PC-9 (cell line): Measurements from ENCODE around the gene PPP1R11.

Experiments
- EZH2 ChIP-seq: fragments of 200-600 bp; sonication (generic); IDR thresholded peaks from 2 replicates; pipeline ENCODE4 v1.8.0; 2017; ENCODE audit warnings: antibody characterized with exemption, low read depth
- TF ChIP-seq, protein P1 (sequence below): fragments of 200-600 bp; sonication (generic); conservative IDR thresholded peaks from 2 replicates; pipeline ENCODE4 v1.6.1; 2017; ENCODE audit warnings: mixed run types, antibody characterized with exemption, mild to moderate bottlenecking, moderate library complexity

DNA sequence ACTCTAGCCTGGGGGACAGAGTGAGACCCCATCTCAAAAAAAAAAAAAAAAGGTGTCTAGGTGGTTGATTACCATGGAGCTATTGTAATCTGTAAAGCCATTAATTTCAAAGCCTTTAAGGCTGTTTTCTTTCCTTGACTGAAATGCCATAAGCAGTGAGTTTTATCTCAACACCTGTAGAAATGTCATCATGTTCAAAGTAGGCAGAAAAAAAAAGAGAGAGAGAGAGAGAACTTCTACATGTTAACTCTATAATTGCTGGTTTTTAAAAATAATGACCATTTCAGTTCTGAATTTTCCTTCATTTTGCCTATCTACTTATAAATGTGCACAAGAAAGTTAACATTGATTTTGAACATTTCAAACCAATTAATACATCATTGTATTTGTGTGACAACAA lies 35.6 kb upstream of the PPP1R11 start:
- TF ChIP-seq, protein P1, sequence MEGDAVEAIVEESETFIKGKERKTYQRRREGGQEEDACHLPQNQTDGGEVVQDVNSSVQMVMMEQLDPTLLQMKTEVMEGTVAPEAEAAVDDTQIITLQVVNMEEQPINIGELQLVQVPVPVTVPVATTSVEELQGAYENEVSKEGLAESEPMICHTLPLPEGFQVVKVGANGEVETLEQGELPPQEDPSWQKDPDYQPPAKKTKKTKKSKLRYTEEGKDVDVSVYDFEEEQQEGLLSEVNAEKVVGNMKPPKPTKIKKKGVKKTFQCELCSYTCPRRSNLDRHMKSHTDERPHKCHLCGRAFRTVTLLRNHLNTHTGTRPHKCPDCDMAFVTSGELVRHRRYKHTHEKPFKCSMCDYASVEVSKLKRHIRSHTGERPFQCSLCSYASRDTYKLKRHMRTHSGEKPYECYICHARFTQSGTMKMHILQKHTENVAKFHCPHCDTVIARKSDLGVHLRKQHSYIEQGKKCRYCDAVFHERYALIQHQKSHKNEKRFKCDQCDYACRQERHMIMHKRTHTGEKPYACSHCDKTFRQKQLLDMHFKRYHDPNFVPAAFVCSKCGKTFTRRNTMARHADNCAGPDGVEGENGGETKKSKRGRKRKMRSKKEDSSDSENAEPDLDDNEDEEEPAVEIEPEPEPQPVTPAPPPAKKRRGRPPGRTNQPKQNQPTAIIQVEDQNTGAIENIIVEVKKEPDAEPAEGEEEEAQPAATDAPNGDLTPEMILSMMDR = no peak
- no peak for TF ChIP-seq EZH2
